GM18520 (cell line): Measurements from ENCODE around the gene EIF4EBP3.

ENCODE experiments used
- ATAC-seq: cut with Tn5 transposase; IDR thresholded peaks from one replicate; pipeline ENCODE4 v1.9.1; 2021; ENCODE audit not compliant: unreplicated experiment

Gene EIF4EBP3

DNA sequence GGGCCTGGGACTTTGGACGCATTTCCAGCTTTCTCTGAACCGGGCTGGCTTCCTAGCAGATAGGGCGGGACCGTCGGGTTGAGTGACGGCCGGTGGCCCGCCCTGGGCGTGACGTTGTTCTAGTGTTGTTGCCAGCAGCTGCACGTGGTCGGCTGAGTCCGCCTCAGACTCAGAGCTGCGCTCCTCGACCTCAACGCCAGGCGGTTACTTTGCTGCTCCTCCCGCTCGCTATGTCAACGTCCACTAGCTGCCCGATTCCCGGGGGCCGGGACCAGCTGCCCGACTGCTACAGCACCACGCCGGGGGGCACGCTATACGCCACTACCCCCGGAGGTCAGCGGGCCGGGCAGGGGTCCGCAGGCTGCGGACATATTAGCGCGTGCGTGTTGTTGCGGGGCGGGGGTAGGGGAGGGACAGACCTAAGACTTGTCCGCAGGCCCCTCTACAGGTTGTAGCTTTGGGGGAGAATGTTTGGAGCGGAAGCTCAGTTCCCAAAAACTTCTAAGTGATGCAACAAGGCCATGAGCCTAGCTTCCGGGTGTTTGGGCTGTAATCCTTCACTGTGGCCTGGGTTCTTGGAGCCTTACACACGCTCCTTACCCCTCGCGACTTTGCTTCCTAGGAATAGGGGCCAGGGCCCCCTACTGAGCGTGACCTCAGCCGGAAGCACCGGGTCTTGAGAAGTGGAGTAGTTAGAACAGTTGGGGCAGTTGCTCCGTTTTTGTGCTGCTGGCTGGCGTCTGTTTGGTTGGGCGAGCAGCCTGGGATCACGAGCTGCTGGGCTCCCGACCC, at the start of gene EIF4EBP3:
Gene EIF4EBP3 (plus strand): TSS at position 155 of the 792 bp plus-strand sequence. CDS start 76 bp downstream, at position 231.
- ATAC-seq = peak; percentile 99

DNA sequence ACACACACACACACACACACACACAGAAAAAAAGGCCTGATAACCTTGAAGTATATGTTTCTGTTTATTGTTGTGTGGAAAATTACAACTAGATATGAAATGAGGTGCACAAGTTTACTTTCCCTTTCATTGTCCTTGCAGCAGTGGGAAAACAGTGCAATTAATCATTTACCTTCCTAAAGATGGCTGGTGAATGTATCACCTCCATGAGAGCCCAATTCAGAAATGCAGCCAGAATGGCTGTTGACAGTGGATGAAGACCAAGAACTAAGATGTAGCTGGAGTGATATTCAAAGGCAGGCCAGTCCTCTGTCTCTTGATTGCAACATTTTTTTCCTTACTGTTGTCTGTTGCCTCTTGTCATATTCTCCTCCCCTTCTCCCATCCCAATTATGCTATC, 49.6 kb upstream of the EIF4EBP3 start:
- ATAC-seq = no peak

GRCh38 chr5:140498591-140498990, 48.9 kb upstream of the EIF4EBP3 start:
- no peak for ATAC-seq

- ATAC-seq = no peak
Measured at GRCh38 chr5:140502834-140503233, 44.6 kb upstream of the EIF4EBP3 start.

DNA sequence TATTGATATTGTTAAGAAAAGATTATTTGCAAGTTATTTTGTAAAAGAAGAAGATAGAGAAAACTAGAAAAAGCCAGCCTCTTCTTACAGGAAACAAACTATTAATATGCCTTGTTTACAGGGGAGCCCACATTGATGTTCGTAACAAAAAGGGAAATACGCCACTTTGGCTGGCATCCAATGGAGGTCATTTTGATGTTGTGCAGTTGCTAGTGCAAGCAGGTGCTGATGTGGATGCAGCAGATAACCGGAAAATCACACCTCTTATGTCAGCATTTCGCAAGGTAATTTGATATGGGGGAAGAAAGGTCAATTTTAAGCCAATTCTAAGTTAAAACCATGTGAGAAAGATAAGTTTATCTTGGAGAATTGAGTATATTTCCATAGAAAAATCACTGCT, 37.6 kb upstream of the EIF4EBP3 start:
- no peak for ATAC-seq

GRCh38 chr5:140513124-140513523, 34.3 kb upstream of the EIF4EBP3 start:
- no peak for ATAC-seq

GRCh38 chr5:140524003-140524402, 23.5 kb upstream of the EIF4EBP3 start:
- ATAC-seq = no peak

DNA sequence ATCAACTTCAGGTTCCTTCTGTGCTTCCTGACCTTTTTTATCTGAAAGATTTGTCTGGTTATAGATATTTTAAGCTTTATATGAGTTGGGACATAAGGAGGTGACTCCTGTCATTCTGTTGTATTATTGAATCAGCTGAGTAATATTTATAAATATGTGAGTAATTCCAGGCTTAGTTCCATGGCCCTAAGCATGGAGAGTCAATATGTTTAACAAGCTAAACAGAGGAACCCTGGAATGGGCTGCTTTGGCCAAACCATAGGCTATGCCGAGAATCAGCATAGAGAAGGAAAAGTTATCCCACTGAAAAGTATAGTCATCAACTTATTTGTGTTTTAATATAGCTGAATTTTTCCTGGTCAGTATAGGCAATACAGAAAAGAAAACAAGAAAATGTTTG, 7.2 kb upstream of the EIF4EBP3 start:
- ATAC-seq = no peak

DNA sequence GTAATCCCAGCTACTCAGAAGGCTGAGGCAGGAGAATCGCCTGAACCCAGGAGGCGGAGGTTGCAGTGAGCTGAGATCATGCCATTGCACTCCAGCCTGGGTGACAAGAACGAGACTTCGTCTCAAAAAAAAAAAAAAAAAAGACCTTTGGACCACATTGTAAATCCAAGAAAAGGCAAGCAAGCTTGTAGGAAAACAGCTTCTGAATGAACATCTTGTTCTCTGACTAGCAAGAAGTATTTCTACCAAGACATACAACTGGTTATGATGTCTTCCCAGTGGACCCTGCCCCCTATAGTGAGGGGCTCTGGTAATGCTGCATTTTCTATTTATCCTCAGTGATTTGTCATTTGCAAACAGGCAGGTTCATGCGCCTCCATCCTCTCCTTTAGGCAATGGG, 4.5 kb upstream of the EIF4EBP3 start:
- no peak for ATAC-seq

DNA sequence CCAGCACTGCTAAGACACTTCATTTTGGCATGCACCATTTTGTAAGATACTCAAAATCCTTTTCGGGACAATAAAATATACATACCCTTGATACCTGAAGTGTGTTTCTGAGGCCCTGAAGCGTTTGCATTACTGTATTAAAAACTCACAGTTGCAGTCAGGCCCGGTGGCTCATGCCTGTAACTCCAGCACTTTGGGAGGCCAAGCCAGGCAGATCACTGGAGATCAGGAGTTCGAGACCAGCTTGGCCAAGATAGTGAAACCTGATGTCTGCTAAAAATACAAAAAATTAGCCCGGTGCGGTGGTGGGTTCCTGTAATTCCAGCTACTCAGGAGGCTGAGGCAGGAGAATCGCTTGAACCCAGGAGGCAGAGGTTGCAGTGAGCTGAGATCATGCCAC, 2.5 kb upstream of the EIF4EBP3 start:
- ATAC-seq = no peak

DNA sequence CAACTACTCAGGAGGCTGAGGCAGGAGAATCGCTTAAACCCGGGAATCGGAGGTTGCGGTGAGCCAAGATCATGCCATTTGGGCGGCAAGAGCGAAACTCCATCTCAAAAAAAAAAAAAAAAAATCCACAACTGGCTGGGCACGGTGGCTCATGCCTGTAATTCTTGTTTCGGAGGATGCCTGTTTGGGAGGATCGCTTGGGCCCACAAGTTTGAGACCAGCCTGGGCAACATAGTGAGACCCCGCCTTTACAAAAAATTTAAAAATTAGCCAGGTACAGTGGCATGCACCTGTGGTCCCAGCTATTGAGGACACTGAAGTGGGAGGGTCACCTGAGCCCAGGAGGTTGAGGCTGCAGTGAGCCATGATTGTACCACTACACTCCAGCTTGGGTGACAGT, 1.9 kb upstream of the EIF4EBP3 start:
- ATAC-seq = no peak

GRCh38 chr5:140546851-140547507, 483 bp upstream of the EIF4EBP3 start:
- ATAC-seq = no peak

GRCh38 chr5:140548300-140548688, 832 bp downstream of the EIF4EBP3 start:
- no peak for ATAC-seq

GRCh38 chr5:140548791-140549190, 1.3 kb downstream of the EIF4EBP3 start:
- ATAC-seq = no peak

DNA sequence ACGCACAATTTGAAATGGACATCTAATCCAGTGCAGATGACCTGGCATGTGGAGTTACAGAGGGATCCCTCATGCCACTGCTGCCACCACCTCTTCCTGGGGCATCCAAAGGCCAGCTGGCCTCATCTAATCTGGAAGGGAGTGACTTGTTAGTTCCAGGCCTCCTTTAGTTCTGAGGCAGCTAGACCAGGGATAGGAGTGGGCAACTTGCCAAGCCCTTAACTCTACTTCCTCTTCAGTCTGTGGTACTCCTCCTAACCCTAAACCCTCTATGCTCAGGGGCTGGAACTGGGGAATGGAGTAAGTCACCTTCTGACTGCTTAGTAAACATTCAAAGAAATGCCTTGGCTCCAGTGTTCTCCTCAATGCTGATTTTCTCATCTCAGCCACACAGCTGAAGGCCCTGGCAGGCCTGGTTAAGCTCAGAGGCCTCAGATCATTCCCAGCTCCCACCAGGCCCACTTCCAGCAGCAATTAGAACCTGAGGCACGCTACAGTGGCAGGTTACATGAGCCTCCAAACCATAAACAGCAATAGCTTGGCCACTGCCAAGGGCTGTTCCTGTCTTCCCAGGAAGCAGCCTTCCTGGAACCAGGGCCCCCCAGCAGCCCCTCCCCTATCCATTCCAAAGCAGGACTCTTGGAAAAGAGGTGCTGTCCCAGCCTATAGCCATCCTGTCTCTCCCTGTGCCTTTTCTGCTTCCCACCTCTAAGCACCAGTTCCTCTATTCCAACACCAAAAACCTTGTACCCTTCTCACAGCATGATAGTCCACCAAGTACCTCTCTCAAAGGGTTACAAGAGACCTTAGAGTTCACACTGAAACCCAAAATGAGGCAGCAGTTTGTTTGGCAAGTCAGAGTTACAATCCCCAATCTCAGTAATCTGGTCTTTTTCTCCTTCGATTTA, 2.0 kb downstream of the EIF4EBP3 start:
- no peak for ATAC-seq

GRCh38 chr5:140550147-140551079, 3.0 kb downstream of the EIF4EBP3 start:
- ATAC-seq = no peak

DNA sequence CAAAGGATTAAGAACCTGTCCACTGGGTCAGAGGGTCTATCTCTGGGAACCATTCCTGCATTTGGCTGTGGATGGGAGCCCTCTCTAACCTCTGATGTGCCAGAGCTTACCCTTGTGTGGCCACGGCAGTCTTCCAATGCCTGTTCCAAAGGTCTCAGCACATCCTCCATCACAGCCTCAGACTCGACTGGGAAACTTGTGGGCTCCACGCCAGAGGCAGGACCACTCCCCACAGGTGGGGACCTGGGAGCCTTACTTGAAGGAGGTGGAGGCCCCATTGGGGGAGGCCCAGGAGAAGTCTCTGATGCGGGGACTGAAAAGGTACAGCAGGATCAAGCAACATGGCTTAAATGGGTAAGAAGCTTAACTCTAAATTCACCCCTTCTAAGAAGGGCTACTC, 4.4 kb downstream of the EIF4EBP3 start:
- no peak for ATAC-seq

DNA sequence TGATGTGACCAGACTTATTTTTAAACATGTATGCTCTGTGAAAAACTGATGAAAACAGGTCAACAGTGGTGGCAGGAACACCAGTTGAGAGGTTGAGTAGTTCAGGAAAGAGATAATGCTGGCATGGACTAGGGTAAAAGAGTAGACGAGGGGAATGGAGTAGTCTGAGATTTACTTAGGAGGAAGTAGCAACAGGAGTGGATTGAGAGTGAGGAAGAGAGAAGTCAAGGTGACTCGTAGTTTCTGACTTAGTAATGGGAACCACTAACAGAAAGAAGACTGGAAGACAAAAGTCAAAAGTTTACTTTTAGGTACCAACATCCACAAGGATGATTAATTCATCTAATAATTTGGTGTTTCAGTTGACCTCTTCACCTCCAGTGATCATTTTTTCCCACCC, 6.2 kb downstream of the EIF4EBP3 start:
- ATAC-seq = no peak

DNA sequence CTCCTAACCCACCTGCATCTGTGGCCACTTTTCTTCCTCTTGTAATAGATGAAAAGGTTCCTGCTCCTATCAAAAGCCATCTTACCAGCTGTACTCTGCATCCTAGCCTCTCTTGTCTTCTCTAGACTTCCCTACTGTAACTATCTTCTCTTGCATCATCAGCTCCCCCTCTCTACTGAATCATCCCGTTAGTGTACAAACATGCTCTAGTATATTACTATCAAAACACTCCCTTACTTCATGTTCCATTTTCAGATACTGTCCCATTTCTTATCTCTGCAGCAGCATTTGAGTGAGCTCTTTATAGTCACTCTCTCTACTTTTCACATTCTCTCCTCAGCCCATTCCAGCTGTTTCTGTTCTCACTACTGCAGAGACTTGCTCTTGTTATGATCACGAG, 7.0 kb downstream of the EIF4EBP3 start:
- ATAC-seq = no peak

- ATAC-seq = peak; percentile 27
Measured at GRCh38 chr5:140555747-140556312, 8.4 kb downstream of the EIF4EBP3 start.
